ENCODE measurements around the gene PERM1.

The PERM1 gene

GRCh38 chr1:937521-937920, 44.4 kb downstream of the PERM1 start:
- DNase-seq (ENCODE audit: low spot score), result no peak
- TF ChIP-seq CTCF (IDR thresholded peaks at IDR 0.05; ENCODE audit: extremely low read depth, missing control alignments), result no peak

- TF ChIP-seq CTCF (IDR thresholded peaks at IDR 0.05; ENCODE audit: extremely low read depth, missing control alignments), result no peak
- DNase-seq (ENCODE audit: low spot score), result no peak
Observed at GRCh38 chr1:936348-937264, 45.3 kb downstream of the PERM1 start.

- no peak for TF ChIP-seq CTCF (IDR thresholded peaks at IDR 0.05; ENCODE audit: extremely low read depth, missing control alignments)
- no peak for DNase-seq (ENCODE audit: low spot score)
Observed at GRCh38 chr1:935751-936231, 46.1 kb downstream of the PERM1 start.

- no peak for DNase-seq (ENCODE audit: low spot score)
- no peak for TF ChIP-seq CTCF (IDR thresholded peaks at IDR 0.05; ENCODE audit: extremely low read depth, missing control alignments)
Observed at GRCh38 chr1:934991-935750, 46.7 kb downstream of the PERM1 start.

- DNase-seq (ENCODE audit: low spot score), result no peak
- no peak for TF ChIP-seq CTCF (IDR thresholded peaks at IDR 0.05; ENCODE audit: extremely low read depth, missing control alignments)
Observed at GRCh38 chr1:933603-933940, 48.3 kb downstream of the PERM1 start.

- no peak for DNase-seq (ENCODE audit: low spot score)
- no peak for TF ChIP-seq CTCF (IDR thresholded peaks at IDR 0.05; ENCODE audit: extremely low read depth, missing control alignments)
Observed at GRCh38 chr1:932776-933602, 48.9 kb downstream of the PERM1 start.
